HG03558 (cell line): ENCODE data around the gene SLC26A6.

Experiments used
- ATAC-seq: cut with Tn5 transposase; IDR thresholded peaks from one replicate; pipeline ENCODE4 v1.9.1; 2021; ENCODE audit warnings: moderate number of reproducible peaks; ENCODE audit not compliant: unreplicated experiment; ENCODE audit errors: extremely low read depth

SLC26A6 gene

GRCh38 chr3:48584836-48585235, 50.4 kb downstream of the SLC26A6 start:
- no peak for ATAC-seq

GRCh38 chr3:48581621-48582481, 53.4 kb downstream of the SLC26A6 start:
- no peak for ATAC-seq

- no peak for ATAC-seq
These were observed 58.6 kb downstream of the SLC26A6 start for GRCh38 chr3:48576647-48577046.
